CD4-positive, alpha-beta T cell (primary cell): Measurements from ENCODE around the gene FGGY. TPM values are rescaled to one million over a fixed set of nuclear protein-coding genes. Genes with fewer than 3 reads are reported as not detected.

Source experiments
- ATAC-seq: fragments of 200-7000 bp; cut with Tn5 transposase; one replicate; pipeline ENCODE4 v1.10.0; 2022; ENCODE audit warnings: mild to moderate bottlenecking; ENCODE audit not compliant: poor library complexity
- CTCF ChIA-PET: fragments of 350-600 bp; sonication (Branson Sonifier 250); formaldehyde crosslinking; loops from one replicate; lab custom pipeline; 2021; ENCODE audit warnings: antibody characterized with exemption, inconsistent platforms; lab: Charles Lee
- POLR2A ChIA-PET: fragments of 350-600 bp; sonication (Branson Sonifier 250); formaldehyde crosslinking; loops from one replicate; lab custom pipeline; 2021; ENCODE audit warnings: antibody characterized with exemption, inconsistent platforms; lab: Charles Lee
- DNase-seq, 14 experiments: peaks; one replicate each; pipeline ENCODE4 v3.0.0-alpha.2; 2013 to 2020; ENCODE audit warnings: mixed read lengths in 2 of 14
- H3K27ac ChIP-seq, 2 donors: one replicate each; pipeline versions ENCODE4 v1.5.1 to v1.7.0; 2013; ENCODE audit warnings: low read length in 2 of 2, low read depth in 1 of 2, mild to moderate bottlenecking in 1 of 2
- H3K27me3 ChIP-seq, 2 experiments: 1 replicate in 1 of 2; 2 replicates in 1 of 2; pipeline versions ENCODE4 v1.6.1 to v1.7.0; 2013; ENCODE audit warnings: low read length in 2 of 2, control low read depth in 1 of 2, mild to moderate bottlenecking in 1 of 2, moderate library complexity in 1 of 2; ENCODE audit not compliant: insufficient read depth in 2 of 2, control insufficient read depth in 1 of 2
- H3K36me3 ChIP-seq: one replicate; pipeline ENCODE4 v1.6.1; 2013; ENCODE audit warnings: low read length, control low read depth; ENCODE audit not compliant: insufficient read depth
- H3K4me1 ChIP-seq: one replicate; pipeline ENCODE4 v1.6.1; 2013; ENCODE audit warnings: low read length, control low read depth; ENCODE audit not compliant: insufficient read depth
- H3K4me3 ChIP-seq: one replicate; pipeline ENCODE4 v1.5.1; 2013; ENCODE audit warnings: mild to moderate bottlenecking, low read length, moderate library complexity
- H3K9me3 ChIP-seq, 2 experiments: 1 replicate in 1 of 2; 2 replicates in 1 of 2; pipeline versions ENCODE4 v1.6.1 to v1.7.0; 2013; ENCODE audit warnings: low read length in 2 of 2, mild to moderate bottlenecking in 2 of 2, control low read depth in 1 of 2, moderate library complexity in 1 of 2; ENCODE audit not compliant: control insufficient read depth in 1 of 2, insufficient read depth in 1 of 2
- H3K27ac Mint-ChIP-seq: one replicate; pipeline ENCODE4 v1.8.0; 2020; ENCODE audit warnings: mixed read lengths
- H3K27me3 Mint-ChIP-seq: one replicate; pipeline ENCODE4 v1.8.0; 2021; ENCODE audit warnings: mixed read lengths
- H3K36me3 Mint-ChIP-seq: one replicate; pipeline ENCODE4 v1.8.0; 2021; ENCODE audit warnings: low read depth, mixed read lengths
- H3K4me1 Mint-ChIP-seq: one replicate; pipeline ENCODE4 v1.8.0; 2021; ENCODE audit warnings: low read depth, mixed read lengths
- H3K4me3 Mint-ChIP-seq: one replicate; pipeline ENCODE4 v1.8.0; 2020; ENCODE audit warnings: mild to moderate bottlenecking, mixed read lengths
- H3K9me3 Mint-ChIP-seq: one replicate; pipeline ENCODE4 v1.8.0; 2020; ENCODE audit warnings: mixed read lengths
- CTCF ChIP-seq: fragments of 200-600 bp; IDR thresholded peaks from one replicate; pipeline ENCODE4 v1.8.0; 2022; ENCODE audit warnings: antibody characterized with exemption, mild to moderate bottlenecking
- intact Hi-C, 2 experiments: fragments of 100-400 bp; cut with DNase I in 1 of 2; cut with micrococcal nuclease in 1 of 2; formaldehyde crosslinking; loops; one replicate each; pipeline versions ENCODE4 v1.15.1 to v1.9.0; 2023 to 2025; cut with DNase I, micrococcal nuclease
- total RNA-seq, 174 experiments: library from RNA in 2 of 174; stranded (reverse) in 2 of 174; gene quantifications; one replicate each; pipeline ENCODE4 v1.2.3 and lab custom pipeline; 2021 to 2026

FGGY gene
- total RNA-seq, 2 experiments from 2014 or later: 9.5 to 10.0 TPM

GRCh38 chr1:59670662-59671061, 373.8 kb downstream of the FGGY start:
- H3K4me1 ChIP-seq: peaks cover 2% of the 10 kb centered on the region
- H3K27me3 ChIP-seq: no peaks in the 10 kb centered on the region
- CTCF ChIA-PET: no interaction called here
- H3K4me1 Mint-ChIP-seq: no peaks in the 10 kb centered on the region
- intact Hi-C loops: no loop called here
- no peak overlapping the region for H3K4me3 Mint-ChIP-seq
- H3K9me3 ChIP-seq: no peaks in the 10 kb centered on the region
- no peaks in the 10 kb centered on the region for H3K36me3 ChIP-seq
- DNase-seq (no peak), ATAC-seq (no peak)
- no peak overlapping the region for H3K4me3 ChIP-seq
- H3K27ac ChIP-seq: no peak overlapping the region
- no peaks in the 10 kb centered on the region for H3K9me3 Mint-ChIP-seq
- no peaks in the 10 kb centered on the region for H3K36me3 Mint-ChIP-seq
- no peaks in the 10 kb centered on the region for H3K27me3 Mint-ChIP-seq
- TF ChIP-seq CTCF: no peak
- POLR2A ChIA-PET: no interaction called here
- H3K27ac Mint-ChIP-seq: no peak overlapping the region

- POLR2A ChIA-PET: no interaction called here
- Histone ChIP-seq H3K27ac (no peak overlapping the region), H3K4me1 (peaks cover 2% of the 10 kb centered on the region), H3K4me3 (no peak overlapping the region), H3K27me3 (no peaks in the 10 kb centered on the region), H3K9me3 (no peaks in the 10 kb centered on the region), H3K36me3 (no peaks in the 10 kb centered on the region)
- H3K9me3 Mint-ChIP-seq: no peaks in the 10 kb centered on the region
- CTCF ChIA-PET: no interaction called here
- H3K27ac Mint-ChIP-seq: no peak overlapping the region
- DNase-seq (no peak), ATAC-seq (no peak)
- intact Hi-C loops: no loop called here
- no peaks in the 10 kb centered on the region for H3K27me3 Mint-ChIP-seq
- H3K36me3 Mint-ChIP-seq: no peaks in the 10 kb centered on the region
- no peak overlapping the region for H3K4me3 Mint-ChIP-seq
- no peak for TF ChIP-seq CTCF
- H3K4me1 Mint-ChIP-seq: no peaks in the 10 kb centered on the region
These were observed 374.4 kb downstream of the FGGY start for GRCh38 chr1:59671066-59671952.

- peaks cover 2% of the 10 kb centered on the region for H3K4me1 ChIP-seq
- H3K9me3 ChIP-seq: no peaks in the 10 kb centered on the region
- H3K4me3 Mint-ChIP-seq: no peak overlapping the region
- H3K27ac ChIP-seq: no peak overlapping the region
- intact Hi-C loops: no loop called here
- ATAC-seq (no peak), DNase-seq (no peak)
- H3K4me1 Mint-ChIP-seq: no peaks in the 10 kb centered on the region
- TF ChIP-seq CTCF: no peak
- H3K36me3 ChIP-seq: no peaks in the 10 kb centered on the region
- no peaks in the 10 kb centered on the region for H3K36me3 Mint-ChIP-seq
- no peaks in the 10 kb centered on the region for H3K9me3 Mint-ChIP-seq
- no peaks in the 10 kb centered on the region for H3K27me3 ChIP-seq
- H3K27ac Mint-ChIP-seq: no peak overlapping the region
- ChIA-PET CTCF (no interaction called here), POLR2A (no interaction called here)
- H3K4me3 ChIP-seq: no peak overlapping the region
- no peaks in the 10 kb centered on the region for H3K27me3 Mint-ChIP-seq
These were observed 375.0 kb downstream of the FGGY start for GRCh38 chr1:59671953-59672305.
